ENCODE data around the gene B4GAT1. TPM values are rescaled to one million over a fixed set of nuclear protein-coding genes. Genes with fewer than 3 reads are reported as not detected.

The B4GAT1 gene
- total and polyA plus RNA-seq, 10 of the 15 experiments (the other 5 are each of a cell fraction or from before 2014, with no cell fraction given): 0.55 to 11.1 (median 4.3) TPM

DNA sequence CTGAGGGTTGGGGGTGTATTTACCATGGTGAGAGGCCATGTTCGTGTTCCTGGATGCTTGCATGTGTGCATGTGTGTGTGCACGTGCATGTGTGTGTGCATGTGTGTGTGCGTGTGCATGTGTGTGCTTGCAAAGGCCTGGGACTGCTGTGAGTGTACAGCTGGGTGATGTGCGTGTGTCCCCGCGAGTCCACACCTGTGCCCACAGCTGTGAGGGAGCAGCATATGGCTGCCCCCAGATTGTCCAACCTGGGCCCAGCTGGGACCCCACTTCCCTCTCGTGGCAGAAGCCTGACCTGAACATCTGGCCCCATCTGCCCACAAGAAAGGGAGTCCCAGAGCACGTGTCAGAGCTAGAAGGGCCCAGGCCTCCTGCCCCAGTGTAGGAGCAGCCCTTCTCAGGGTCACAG lies 22.2 kb downstream of the B4GAT1 start:
- Histone ChIP-seq H3K4me3 (no peak overlapping the region), H3K36me3 (ENCODE audit: control insufficient read depth in 2 of 2, insufficient read depth in 2 of 2, low read length in 1 of 2) (no peaks in the 10 kb centered on the region), H3K4me1 (ENCODE audit: control insufficient read depth, insufficient read depth, low read length) (peaks cover 10% of the 10 kb centered on the region; the same call in 1 of the 2 replicates), H3K4me2 (ENCODE audit: control insufficient read depth, insufficient read depth) (no peak overlapping the region), H3K27me3 (replicated peaks in 1 of 2; ENCODE audit: control insufficient read depth in 2 of 2, insufficient read depth in 2 of 2, low read length in 1 of 2) (no peaks in the 10 kb centered on the region; a peak in 1 of 4 replicates), H3K27ac (ENCODE audit: control insufficient read depth, insufficient read depth) (no peak overlapping the region), H4K20me1 (ENCODE audit: control insufficient read depth, insufficient read depth) (no peaks in the 10 kb centered on the region), H3K79me2 (ENCODE audit: control insufficient read depth, insufficient read depth, low read length) (no peaks in the 10 kb centered on the region), H2AFZ (ENCODE audit: control insufficient read depth, low read depth, low read length) (no peak overlapping the region), H3K9me3 (replicated peaks; ENCODE audit: control insufficient read depth, insufficient read depth, low read length) (no peaks in the 10 kb centered on the region; the same call in 2 of the 3 replicates), H3K9ac (ENCODE audit: control insufficient read depth, insufficient read depth, low read length) (no peak overlapping the region)
- intact Hi-C loops (cut with micrococcal nuclease; ENCODE audit: unreplicated experiment): no loop called here
- WGBS (ENCODE audit: insufficient coverage, insufficient replicate concordance, low lambda C conversion rate, missing lambda C conversion rate): 50% methylated on average over 8 of the region's 8 CpGs
- no TSS peak for BruUV-seq (replicated peaks)
- in situ Hi-C loops (cut with MboI): no loop called here
- ChIA-PET CTCF (interaction anchor here (3.8 kb wide), 1 partner anchor 13 kb away, joined by 34 read pairs; no protein-coding TSS in a partner anchor), POLR2A (no interaction called here), SMC1A (ENCODE audit: uncharacterized antibody, unreplicated experiment) (interaction anchor here (3.4 kb wide), 1 partner anchor 13 kb away, joined by 12 read pairs; no protein-coding TSS in a partner anchor), RAD21 (ENCODE audit: unreplicated experiment) (interaction anchor here (0.6 to 1.0 kb wide), 2 partner anchors 10 to 14 kb away, joined by 3 read pairs; no protein-coding TSS in a partner anchor)
- ATAC-seq (no peak), DNase-seq (ENCODE audit: low read depth, low spot score) (no peak), FAIRE-seq (no peak)
- TF ChIP-seq TARDBP (IDR thresholded peaks at IDR 0.05; ENCODE audit: borderline replicate concordance) (no peak), BHLHE40 (IDR thresholded peaks at IDR 0.05; ENCODE audit: borderline replicate concordance in 1 of 2, low read depth in 2 of 2, low read length in 1 of 2) (peak in 1 of 2 experiments; percentile 54; a peak in 1 of 4 replicates), GABPA (IDR thresholded peaks at IDR 0.05; ENCODE audit: low read depth) (no peak), TCF7 (IDR thresholded peaks at IDR 0.05; ENCODE audit: borderline replicate concordance) (no peak), TCF12 (IDR thresholded peaks at IDR 0.05; ENCODE audit: low read depth, low read length) (peak; percentile 87)
- TF ChIP-seq, protein P1, sequence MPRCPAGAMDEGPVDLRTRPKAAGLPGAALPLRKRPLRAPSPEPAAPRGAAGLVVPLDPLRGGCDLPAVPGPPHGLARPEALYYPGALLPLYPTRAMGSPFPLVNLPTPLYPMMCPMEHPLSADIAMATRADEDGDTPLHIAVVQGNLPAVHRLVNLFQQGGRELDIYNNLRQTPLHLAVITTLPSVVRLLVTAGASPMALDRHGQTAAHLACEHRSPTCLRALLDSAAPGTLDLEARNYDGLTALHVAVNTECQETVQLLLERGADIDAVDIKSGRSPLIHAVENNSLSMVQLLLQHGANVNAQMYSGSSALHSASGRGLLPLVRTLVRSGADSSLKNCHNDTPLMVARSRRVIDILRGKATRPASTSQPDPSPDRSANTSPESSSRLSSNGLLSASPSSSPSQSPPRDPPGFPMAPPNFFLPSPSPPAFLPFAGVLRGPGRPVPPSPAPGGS (IDR thresholded peaks at IDR 0.05; ENCODE audit: borderline replicate concordance, insufficient read depth, low read depth, low read length, poor library complexity, severe bottlenecking): no peak
